HG03159 (cell line): Measurements from ENCODE around the gene FNBP1L.
"Not testable (repeated sequence)": the region's sequence is repeated elsewhere in the genome, so short reads cannot be mapped to it uniquely, and the experiment has no call there.

Experiments used
- ATAC-seq: cut with Tn5 transposase; IDR thresholded peaks from one replicate; pipeline ENCODE4 v1.9.1; 2021; ENCODE audit warnings: mild to moderate bottlenecking, moderate library complexity; ENCODE audit not compliant: unreplicated experiment

The FNBP1L gene

GRCh38 chr1:93528412-93528811, 80.5 kb downstream of the FNBP1L start:
- no peak for ATAC-seq

DNA sequence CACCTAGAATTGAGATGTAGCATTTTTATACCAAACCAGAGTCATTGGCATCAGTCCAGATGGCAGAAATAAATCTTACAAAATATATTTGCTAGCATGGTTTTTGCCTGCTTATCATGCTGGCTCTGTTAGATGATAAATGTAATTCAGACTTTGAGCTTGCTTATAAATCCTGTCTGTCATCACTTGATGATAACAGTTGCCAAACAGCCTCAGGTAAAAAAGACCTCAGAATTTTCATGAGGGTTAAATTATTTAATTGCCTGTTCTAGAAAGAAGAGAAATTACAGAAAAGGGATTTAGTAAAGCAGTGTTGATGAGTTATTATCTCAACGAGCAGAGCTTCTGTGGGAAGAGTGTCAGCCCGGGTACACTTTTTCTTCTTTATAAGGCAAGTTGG, 83.3 kb downstream of the FNBP1L start:
- ATAC-seq = no peak

GRCh38 chr1:93532780-93533378, 85.0 kb downstream of the FNBP1L start:
- no peak for ATAC-seq

DNA sequence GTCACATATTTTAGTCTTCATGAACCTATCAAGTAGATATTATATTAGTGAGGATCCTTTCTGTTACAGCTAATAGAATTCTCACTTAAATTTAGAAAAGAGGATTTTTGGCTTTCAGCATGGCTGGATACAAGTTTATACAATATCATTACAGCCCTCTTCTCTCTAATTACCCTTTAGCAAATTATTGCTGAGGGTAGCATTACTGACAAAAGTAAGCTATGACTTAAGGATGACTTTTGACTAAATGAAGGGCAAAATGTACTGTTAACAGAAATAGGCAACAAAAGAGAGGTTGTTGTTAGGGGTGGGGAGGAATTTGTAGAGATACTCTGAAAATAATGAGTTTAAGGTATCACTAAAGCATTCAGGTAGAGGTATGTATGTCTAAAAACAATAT, 85.8 kb downstream of the FNBP1L start:
- no peak for ATAC-seq

GRCh38 chr1:93537396-93537795, 89.5 kb downstream of the FNBP1L start:
- ATAC-seq = no peak

- no peak for ATAC-seq
These were observed 90.0 kb downstream of the FNBP1L start for GRCh38 chr1:93537924-93538323.

DNA sequence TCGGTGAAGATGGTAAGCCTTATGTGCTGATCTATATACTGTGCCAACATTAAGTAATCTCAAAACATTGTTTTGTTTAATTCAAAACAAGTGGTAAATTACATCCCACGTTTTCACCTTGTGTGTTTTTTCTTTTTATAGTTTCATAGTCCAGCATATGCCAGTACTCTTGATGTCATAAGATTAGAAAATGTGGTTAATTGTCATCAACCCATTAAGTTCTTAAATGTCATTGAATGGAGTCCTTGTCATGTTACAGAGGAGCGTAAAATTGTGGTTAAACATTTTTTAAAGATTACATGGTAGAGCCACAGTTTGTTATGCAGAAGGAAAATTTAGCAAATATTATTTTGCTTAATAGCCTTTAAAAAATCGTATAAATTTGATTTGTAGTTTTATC, 93.1 kb downstream of the FNBP1L start:
- ATAC-seq = no peak

DNA sequence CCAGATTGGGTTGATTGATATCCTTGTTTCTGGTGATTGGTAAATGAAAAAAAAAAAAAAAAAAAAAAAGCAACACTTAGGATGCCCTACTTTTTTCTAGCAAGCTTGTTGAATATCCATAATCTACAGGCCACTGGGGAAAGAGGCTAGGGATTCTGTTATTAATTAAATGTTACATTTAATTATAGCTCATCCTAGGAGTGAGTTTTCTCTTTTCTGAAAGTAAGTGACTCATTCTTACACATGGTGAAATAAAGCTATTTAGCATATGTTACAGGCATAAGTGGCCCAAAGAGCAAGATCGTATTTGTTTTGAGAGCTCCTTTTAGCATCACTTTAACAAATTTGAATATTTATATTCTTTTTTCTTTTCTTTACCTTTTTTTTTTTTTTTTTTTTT, 94.5 kb downstream of the FNBP1L start:
- no peak for ATAC-seq

DNA sequence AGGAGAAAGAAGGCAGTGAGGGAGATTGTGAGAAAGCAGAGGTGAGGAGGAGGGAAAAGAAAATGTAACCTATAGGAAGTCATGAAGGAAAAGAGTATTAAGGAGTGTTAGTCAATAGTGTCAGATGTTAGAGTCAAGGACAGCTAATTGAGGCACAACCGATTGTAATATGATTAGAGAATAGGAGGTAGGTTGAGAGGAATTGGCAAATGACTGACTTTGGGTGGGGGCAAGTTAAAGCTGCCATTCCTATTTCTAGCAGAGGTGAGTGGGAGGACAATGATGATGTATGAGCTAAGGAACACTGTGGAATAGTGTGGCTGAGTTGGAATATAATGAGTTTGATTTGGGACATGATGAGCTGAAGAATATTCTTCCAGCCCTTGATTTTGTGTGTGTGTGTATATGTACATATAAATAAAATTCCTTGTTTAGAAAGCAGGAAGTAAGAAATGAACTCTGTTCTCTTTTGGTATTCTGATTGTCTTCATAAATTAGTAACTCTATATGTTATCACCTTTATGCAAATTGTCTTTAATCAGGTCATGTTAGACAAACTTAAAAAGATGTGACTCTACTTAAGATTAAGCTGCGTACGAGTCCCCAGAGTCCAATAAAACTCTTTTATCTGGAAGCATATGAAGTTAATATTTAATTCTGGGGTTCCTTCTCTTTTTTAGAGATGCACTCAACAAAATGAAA, 98.4 kb downstream of the FNBP1L start:
- ATAC-seq = no peak

DNA sequence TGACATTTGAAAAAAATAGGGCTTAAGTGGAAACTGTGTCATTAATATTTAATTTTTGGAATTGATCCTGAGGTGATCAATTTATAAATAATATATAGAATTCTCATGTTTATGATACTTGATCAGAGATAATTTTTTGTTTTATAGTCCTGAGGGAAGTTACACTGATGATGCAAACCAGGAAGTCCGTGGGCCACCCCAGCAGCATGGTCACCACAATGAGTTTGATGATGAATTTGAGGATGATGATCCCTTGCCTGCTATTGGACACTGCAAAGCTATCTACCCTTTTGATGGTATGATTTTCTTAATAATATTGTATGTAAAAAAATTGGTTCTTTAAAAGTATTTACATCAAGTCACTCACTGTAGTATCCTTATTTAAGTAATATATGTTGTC, 101.2 kb downstream of the FNBP1L start:
- ATAC-seq = no peak

GRCh38 chr1:93549811-93550210, 101.9 kb downstream of the FNBP1L start:
- no peak for ATAC-seq

DNA sequence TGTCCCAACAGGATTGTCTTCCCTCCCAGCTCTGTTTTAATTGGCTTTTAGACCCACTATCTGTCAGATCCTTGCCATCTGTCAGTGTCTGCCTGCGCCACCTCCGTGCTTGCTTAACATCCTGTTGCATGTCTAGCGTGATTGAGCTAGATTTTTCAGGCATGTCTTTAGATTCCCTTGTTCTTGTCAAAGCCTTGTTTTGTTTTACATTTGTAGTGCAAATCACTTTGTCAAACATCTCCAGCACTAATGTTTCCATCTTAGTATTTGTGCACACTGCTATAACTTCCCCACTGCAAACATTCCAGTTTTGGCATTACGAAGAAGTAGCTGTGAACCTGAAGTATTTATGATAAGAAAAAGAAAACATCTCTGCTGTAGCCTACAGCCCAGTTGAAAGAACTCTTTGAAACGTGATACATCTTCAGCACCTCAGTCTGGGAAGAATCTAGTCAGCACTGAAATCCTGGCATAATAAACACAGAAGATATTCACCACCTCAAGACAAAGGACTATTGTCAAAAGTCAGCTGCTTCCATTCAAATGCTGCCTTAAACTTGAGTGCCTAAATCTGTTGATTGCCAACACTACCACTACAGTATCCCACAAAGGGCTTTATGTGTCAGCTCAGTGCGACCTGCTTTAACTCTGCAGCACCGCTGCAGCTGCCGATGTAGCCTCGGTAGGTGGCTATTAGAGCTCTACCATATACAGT, 105.0 kb downstream of the FNBP1L start:
- ATAC-seq = no peak

DNA sequence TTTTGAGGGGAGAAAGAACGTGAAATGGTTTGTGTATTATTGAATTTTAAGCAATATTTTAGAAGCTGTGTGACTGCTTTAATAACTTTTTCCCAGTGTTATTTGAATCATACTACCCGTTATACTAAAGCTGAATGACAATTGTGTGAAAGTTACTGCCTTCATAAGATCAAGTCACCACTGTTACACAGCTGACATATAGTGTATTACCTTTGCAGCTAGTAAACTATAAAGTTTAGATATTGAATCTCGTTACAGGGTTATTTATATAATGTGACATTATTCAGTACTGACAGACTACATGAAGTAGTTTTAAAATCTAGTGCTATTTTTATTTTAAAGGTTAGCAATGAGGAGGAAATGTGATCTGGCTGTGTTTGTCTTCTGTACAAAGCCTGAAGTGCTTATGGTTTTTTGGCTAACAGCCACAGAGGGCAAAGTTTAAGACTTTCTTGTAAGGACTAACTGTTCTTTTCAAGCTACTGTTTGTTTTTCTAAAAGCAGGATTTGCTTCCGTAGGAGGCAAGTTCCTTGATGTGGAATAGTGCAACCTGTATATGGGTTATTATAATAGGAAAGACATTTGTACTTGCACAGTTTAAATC, 106.1 kb downstream of the FNBP1L start:
- ATAC-seq = not testable (repeated sequence)

GRCh38 chr1:93554883-93555872, 107.3 kb downstream of the FNBP1L start:
- no peak for ATAC-seq

GRCh38 chr1:93556291-93556690, 108.4 kb downstream of the FNBP1L start:
- no peak for ATAC-seq

DNA sequence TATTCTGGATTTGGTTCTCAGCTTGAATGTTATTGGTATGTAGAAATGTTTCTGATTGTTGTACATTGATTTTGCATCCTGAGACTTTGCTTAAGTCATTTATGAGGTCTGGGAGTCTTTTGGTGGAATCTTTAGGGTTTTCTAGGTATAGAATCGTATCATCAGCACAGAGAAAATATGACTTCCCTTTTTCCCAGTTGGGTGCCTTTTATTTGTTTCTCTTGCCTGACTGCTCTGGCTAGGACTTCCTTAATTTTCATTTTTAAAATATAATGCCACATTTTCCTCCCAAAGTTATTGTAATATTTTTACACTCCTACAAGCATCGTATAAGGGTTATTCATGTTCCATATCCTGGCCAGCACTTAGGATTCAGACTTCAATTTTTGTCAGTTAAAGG, 111.1 kb downstream of the FNBP1L start:
- ATAC-seq = no peak

- no peak for ATAC-seq
These were observed 111.8 kb downstream of the FNBP1L start for GRCh38 chr1:93559695-93560094.

GRCh38 chr1:93565496-93566206, 117.7 kb downstream of the FNBP1L start:
- no peak for ATAC-seq

GRCh38 chr1:93566227-93566626, 118.3 kb downstream of the FNBP1L start:
- no peak for ATAC-seq
